HG02943 (cell line): ENCODE data around the gene SELP.

ENCODE experiments used
- ATAC-seq: cut with Tn5 transposase; IDR thresholded peaks from one replicate; pipeline ENCODE4 v1.9.1; 2021; ENCODE audit warnings: mild to moderate bottlenecking, low read depth, moderate library complexity; ENCODE audit not compliant: unreplicated experiment

The SELP gene

GRCh38 chr1:169623132-169623926 lies 6.6 kb downstream of the SELP start:
- no peak for ATAC-seq

- no peak for ATAC-seq
These were observed 9.4 kb downstream of the SELP start for GRCh38 chr1:169620565-169620964.

GRCh38 chr1:169618367-169618766 lies 11.6 kb downstream of the SELP start:
- ATAC-seq = no peak

GRCh38 chr1:169615803-169616202 lies 14.1 kb downstream of the SELP start:
- ATAC-seq = no peak

GRCh38 chr1:169610858-169611257 lies 19.1 kb downstream of the SELP start:
- ATAC-seq = no peak

- ATAC-seq = no peak
These were observed 19.8 kb downstream of the SELP start for GRCh38 chr1:169610108-169610507.

GRCh38 chr1:169608226-169608625 lies 21.7 kb downstream of the SELP start:
- no peak for ATAC-seq

GRCh38 chr1:169604781-169605560 lies 25.0 kb downstream of the SELP start:
- peak; percentile 92 for ATAC-seq

- no peak for ATAC-seq
These were observed 28.6 kb downstream of the SELP start for GRCh38 chr1:169601096-169601881.

- ATAC-seq = no peak
These were observed 33.9 kb downstream of the SELP start for GRCh38 chr1:169595764-169596711.

- ATAC-seq = no peak
These were observed 35.5 kb downstream of the SELP start for GRCh38 chr1:169594391-169594790.

GRCh38 chr1:169590932-169591331 lies 39.0 kb downstream of the SELP start:
- ATAC-seq = no peak

GRCh38 chr1:169588785-169589485 lies 41.0 kb downstream of the SELP start:
- ATAC-seq = no peak

GRCh38 chr1:169588112-169588511 lies 41.8 kb downstream of the SELP start:
- ATAC-seq = no peak

GRCh38 chr1:169586395-169587255 lies 43.3 kb downstream of the SELP start, which contains the start of gene F5:
Gene F5, minus strand, starts transcription at chr1:169586481. Its CDS starts 95 bp downstream, at chr1:169586386.
- ATAC-seq = peak; percentile 83

GRCh38 chr1:169586067-169586394 lies 43.9 kb downstream of the SELP start:
- ATAC-seq = no peak

GRCh38 chr1:169585181-169585580 lies 44.7 kb downstream of the SELP start:
- ATAC-seq = no peak

- no peak for ATAC-seq
These were observed 45.3 kb downstream of the SELP start for GRCh38 chr1:169584483-169585144.
